Measurements from ENCODE around the gene MEGF6. TPM values are rescaled to one million over a fixed set of nuclear protein-coding genes. Genes with fewer than 3 reads are reported as not detected.

MEGF6 gene
- total RNA-seq, 1 experiment from 2014 or later, result 65.3 TPM

DNA sequence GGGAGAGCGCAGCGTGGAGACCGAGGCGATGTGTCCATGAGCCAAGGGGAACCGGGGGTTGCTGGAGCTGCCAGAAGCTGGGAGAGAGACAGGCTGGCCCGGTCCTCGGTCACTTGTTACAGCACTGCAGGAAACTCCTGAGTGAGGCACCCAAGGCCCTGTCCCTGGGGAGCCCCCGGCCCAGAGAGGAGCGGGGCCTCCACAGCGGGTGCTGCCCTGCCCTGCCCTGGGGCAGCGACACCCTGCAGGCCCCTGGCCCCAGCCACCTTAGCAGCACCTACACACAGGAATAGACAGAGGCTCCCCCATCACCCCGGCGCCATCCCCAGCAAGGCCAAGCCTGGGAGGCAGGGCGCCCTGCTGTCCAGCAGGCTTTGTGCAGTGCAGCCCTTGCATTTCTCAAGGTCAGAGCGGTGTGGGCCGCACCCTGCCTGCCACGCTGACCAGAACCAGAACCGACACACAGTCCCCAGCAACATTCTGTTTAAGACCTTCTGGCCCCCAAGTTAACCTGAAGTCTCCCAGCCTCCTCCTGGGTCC, 6.6 kb upstream of the MEGF6 start:
- Histone ChIP-seq H3K36me3 (ENCODE audit: low read depth) (no peaks in the 10 kb centered on the region), H3K9me2 (ENCODE audit: insufficient read depth) (no peaks in the 10 kb centered on the region), H3K27me3 (ENCODE audit: insufficient read depth, low read depth) (no peaks in the 10 kb centered on the region), H3K27ac (no peak overlapping the region), H3K4me1 (replicated peaks; ENCODE audit: insufficient read depth) (peaks cover 33% of the 10 kb centered on the region), H3K4me3 (no peak overlapping the region), H3K4me2 (no peak overlapping the region), H3F3A (ENCODE audit: insufficient read depth, low read depth) (peaks cover 12% of the 10 kb centered on the region; the same call in 1 of the 2 replicates), H2AFZ (no peak overlapping the region), H4K20me1 (ENCODE audit: insufficient read depth) (no peaks in the 10 kb centered on the region), H3K79me2 (ENCODE audit: low read depth) (no peaks in the 10 kb centered on the region), H3K9me3 (ENCODE audit: insufficient read depth, low read depth) (no peaks in the 10 kb centered on the region)
- TF ChIP-seq, protein P1, sequence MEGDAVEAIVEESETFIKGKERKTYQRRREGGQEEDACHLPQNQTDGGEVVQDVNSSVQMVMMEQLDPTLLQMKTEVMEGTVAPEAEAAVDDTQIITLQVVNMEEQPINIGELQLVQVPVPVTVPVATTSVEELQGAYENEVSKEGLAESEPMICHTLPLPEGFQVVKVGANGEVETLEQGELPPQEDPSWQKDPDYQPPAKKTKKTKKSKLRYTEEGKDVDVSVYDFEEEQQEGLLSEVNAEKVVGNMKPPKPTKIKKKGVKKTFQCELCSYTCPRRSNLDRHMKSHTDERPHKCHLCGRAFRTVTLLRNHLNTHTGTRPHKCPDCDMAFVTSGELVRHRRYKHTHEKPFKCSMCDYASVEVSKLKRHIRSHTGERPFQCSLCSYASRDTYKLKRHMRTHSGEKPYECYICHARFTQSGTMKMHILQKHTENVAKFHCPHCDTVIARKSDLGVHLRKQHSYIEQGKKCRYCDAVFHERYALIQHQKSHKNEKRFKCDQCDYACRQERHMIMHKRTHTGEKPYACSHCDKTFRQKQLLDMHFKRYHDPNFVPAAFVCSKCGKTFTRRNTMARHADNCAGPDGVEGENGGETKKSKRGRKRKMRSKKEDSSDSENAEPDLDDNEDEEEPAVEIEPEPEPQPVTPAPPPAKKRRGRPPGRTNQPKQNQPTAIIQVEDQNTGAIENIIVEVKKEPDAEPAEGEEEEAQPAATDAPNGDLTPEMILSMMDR (conservative IDR thresholded peaks at IDR 0.05), result no peak
- no peak for TF ChIP-seq EZH2 (IDR thresholded peaks at IDR 0.05; ENCODE audit: low read depth)
- no peak for DNase-seq
- no TSS peak for BruUV-seq (replicated peaks)
- CTCF ChIA-PET, result interaction anchor here (0.6 kb wide), 1 partner anchor 54 kb away, joined by 3 read pairs; no protein-coding TSS in a partner anchor
- intact Hi-C loops (cut with micrococcal nuclease; ENCODE audit: unreplicated experiment), result no loop called here
- POLR2A ChIA-PET (ENCODE audit: unreplicated experiment), result no interaction called here

DNA sequence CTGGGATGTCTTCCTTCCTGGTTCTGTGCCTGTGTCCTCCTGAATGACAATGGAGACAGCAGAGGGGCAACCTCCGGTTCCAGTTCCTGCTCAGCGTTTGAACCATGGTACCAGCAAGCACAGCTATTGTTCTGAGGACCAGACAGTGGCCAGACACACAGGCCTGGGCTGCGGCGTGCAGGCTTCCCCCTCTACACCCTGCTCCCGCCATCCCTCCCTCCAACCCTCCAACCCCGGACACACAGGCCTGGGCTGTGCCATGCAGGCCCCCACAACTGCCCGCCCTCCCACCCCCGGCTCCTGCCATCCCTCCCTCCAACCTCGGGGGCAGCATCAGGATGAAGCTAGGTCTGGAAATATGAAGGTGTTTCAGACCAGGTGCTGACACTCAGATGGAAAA, 5.6 kb upstream of the MEGF6 start:
- Histone ChIP-seq H3K4me1 (replicated peaks; ENCODE audit: insufficient read depth) (peaks cover 41% of the 10 kb centered on the region), H3K27me3 (ENCODE audit: insufficient read depth, low read depth) (no peaks in the 10 kb centered on the region), H3K9me2 (ENCODE audit: insufficient read depth) (no peaks in the 10 kb centered on the region), H2AFZ (no peak overlapping the region), H3K27ac (no peak overlapping the region), H3K4me2 (no peak overlapping the region), H4K20me1 (ENCODE audit: insufficient read depth) (no peaks in the 10 kb centered on the region), H3K4me3 (no peak overlapping the region), H3F3A (ENCODE audit: insufficient read depth, low read depth) (peaks cover 22% of the 10 kb centered on the region; the same call in 1 of the 2 replicates), H3K9me3 (ENCODE audit: insufficient read depth, low read depth) (no peaks in the 10 kb centered on the region), H3K79me2 (ENCODE audit: low read depth) (no peaks in the 10 kb centered on the region), H3K36me3 (ENCODE audit: low read depth) (no peaks in the 10 kb centered on the region)
- ChIA-PET CTCF (interaction anchor here (0.5 to 0.6 kb wide), 2 partner anchors 87 to 94 kb away, joined by 6 to 8 read pairs; no protein-coding TSS in a partner anchor), POLR2A (ENCODE audit: unreplicated experiment) (no interaction called here)
- no peak for DNase-seq
- TF ChIP-seq EZH2 (IDR thresholded peaks at IDR 0.05; ENCODE audit: low read depth), result no peak
- TF ChIP-seq, protein P1 (conservative IDR thresholded peaks at IDR 0.05), result no peak
- intact Hi-C loops (cut with micrococcal nuclease; ENCODE audit: unreplicated experiment), result no loop called here
- no TSS peak for BruUV-seq (replicated peaks)

- Histone ChIP-seq H3K9me2 (ENCODE audit: insufficient read depth) (no peaks in the 10 kb centered on the region), H3F3A (ENCODE audit: insufficient read depth, low read depth) (peaks cover 24% of the 10 kb centered on the region; the same call in 1 of the 2 replicates), H2AFZ (no peak overlapping the region), H3K9me3 (ENCODE audit: insufficient read depth, low read depth) (no peaks in the 10 kb centered on the region), H3K4me2 (peak overlapping the region; percentile 71), H4K20me1 (ENCODE audit: insufficient read depth) (no peaks in the 10 kb centered on the region), H3K27ac (peak overlapping the region; percentile 85), H3K4me1 (replicated peaks; ENCODE audit: insufficient read depth) (peaks cover 49% of the 10 kb centered on the region), H3K27me3 (ENCODE audit: insufficient read depth, low read depth) (no peaks in the 10 kb centered on the region), H3K79me2 (ENCODE audit: low read depth) (peaks cover 5% of the 10 kb centered on the region; the same call in 1 of the 2 replicates), H3K4me3 (no peak overlapping the region), H3K36me3 (ENCODE audit: low read depth) (no peaks in the 10 kb centered on the region)
- ChIA-PET POLR2A (ENCODE audit: unreplicated experiment) (interaction anchor here (0.6 kb wide), 1 partner anchor 72 kb away, joined by 5 read pairs; no protein-coding TSS in a partner anchor), CTCF (interaction anchor here (0.6 kb wide), 1 partner anchor 69 kb away, joined by 9 read pairs; no protein-coding TSS in a partner anchor)
- TF ChIP-seq, protein P1 (conservative IDR thresholded peaks at IDR 0.05), result peak; percentile 65
- TF ChIP-seq EZH2 (IDR thresholded peaks at IDR 0.05; ENCODE audit: low read depth), result no peak
- no peak for DNase-seq
- intact Hi-C loops (cut with micrococcal nuclease; ENCODE audit: unreplicated experiment), result no loop called here
- BruUV-seq (replicated peaks), result no TSS peak
Measured at GRCh38 chr1:3614755-3615742, 3.7 kb upstream of the MEGF6 start.

Measured in PC-9 (cell line).